Progenitor cell of endocrine pancreas (in vitro differentiated cells): ENCODE data around the gene GORASP2. TPM values are rescaled to one million over a fixed set of nuclear protein-coding genes. Genes with fewer than 3 reads are reported as not detected.

ENCODE experiments used
- DNase-seq: peaks from one replicate; pipeline ENCODE4 v3.0.0; 2021; ENCODE audit warnings: low spot score; ENCODE audit not compliant: unreplicated experiment
- H3K27ac Mint-ChIP-seq: 2 replicates; pipeline ENCODE4 v1.8.0; 2021; ENCODE audit warnings: mild to moderate bottlenecking, moderate library complexity, mixed read lengths
- H3K27me3 Mint-ChIP-seq: 2 replicates; pipeline ENCODE4 v1.8.0; 2021; ENCODE audit warnings: mixed read lengths
- H3K36me3 Mint-ChIP-seq: 2 replicates; pipeline ENCODE4 v1.8.0; 2022; ENCODE audit warnings: mixed read lengths; ENCODE audit not compliant: insufficient read depth
- H3K4me1 Mint-ChIP-seq: 2 replicates; pipeline ENCODE4 v1.8.0; 2021; ENCODE audit warnings: low read depth, mixed read lengths
- H3K4me3 Mint-ChIP-seq: 2 replicates; pipeline ENCODE4 v1.8.0; 2021; ENCODE audit warnings: low read depth, mild to moderate bottlenecking, moderate library complexity, mixed read lengths
- H3K9me3 Mint-ChIP-seq: 2 replicates; pipeline ENCODE4 v1.8.0; 2021; ENCODE audit warnings: low read depth, mixed read lengths
- CTCF ChIP-seq: fragments of 200-600 bp; sonication (generic); IDR thresholded peaks from one replicate; pipeline ENCODE4 v1.5.0; 2021; ENCODE audit warnings: antibody characterized with exemption, mild to moderate bottlenecking; ENCODE audit not compliant: unreplicated experiment
- long read RNA-seq: library from polyadenylated mRNA; unstranded; transcript quantifications from one replicate; pipeline ENCODE4 v2.0.0, GENCODE V29; 2020
- total RNA-seq: library from RNA; stranded (reverse); gene quantifications from 2 replicates; pipeline ENCODE4 v1.2.1, GENCODE V29; 2021

GORASP2 gene
- total RNA-seq = 64.3 and 66.9 TPM in 2 replicates
- long read RNA-seq, transcript GORASP2-201 (10 exons, 3,173 nt) = major isoform, 94 of 109 reads
- long read RNA-seq, partial matches to known transcripts = 4 of 109 reads
- long read RNA-seq, other reads (novel, unspliced or antisense) = 10 of 109 reads

DNA sequence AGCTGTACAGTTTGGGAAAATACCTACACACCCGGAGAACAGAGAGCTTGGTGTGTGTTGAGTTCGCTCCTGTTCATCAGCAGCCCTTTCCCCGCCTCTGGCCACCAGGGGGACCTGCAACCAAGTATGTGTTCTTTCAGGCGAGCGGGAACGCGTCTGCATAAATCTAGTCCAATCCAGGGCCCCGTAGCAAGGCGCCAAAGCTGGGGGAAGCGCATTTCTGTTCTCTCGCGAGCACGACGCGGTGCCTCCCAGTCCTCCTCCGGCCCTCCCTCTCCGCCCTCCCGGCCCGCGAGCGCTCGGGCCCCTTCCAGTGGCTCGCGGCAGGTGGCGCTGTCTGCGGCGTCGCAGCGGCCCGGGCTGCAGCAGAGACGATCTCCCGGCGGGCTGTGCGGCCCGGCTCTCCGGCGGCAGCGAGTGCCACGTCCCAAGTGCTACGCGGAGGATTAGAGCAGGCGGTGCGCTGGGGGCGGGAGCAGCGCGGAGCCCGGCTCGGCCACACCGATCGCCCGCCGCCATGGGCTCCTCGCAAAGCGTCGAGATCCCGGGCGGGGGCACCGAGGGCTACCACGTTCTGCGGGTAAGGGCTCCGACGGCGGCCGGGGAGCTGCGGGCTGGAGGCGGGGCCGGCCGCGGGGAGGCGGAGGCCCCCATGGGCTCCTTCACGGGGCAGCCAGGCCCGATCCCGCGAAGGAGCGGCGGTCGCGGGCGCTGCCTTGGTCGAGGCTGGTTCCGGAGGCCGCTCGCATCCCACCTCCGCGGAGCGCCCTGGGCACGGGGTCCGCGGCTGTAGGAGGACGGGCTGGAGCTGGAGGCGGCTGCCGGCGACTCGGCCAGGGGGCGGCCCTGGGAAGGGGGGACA is at the start of gene GORASP2:
Gene GORASP2, plus strand, starts transcription at position 430 of the 862 bp plus-strand sequence. Its CDS starts 88 bp downstream, at position 518.
- peak within 1 kb of the TSS; percentile 98 for H3K27ac Mint-ChIP-seq
- peak; percentile 96 for DNase-seq

GRCh38 chr2:170881840-170882239 is 47.2 kb upstream of the GORASP2 start:
- no peaks in the 10 kb centered on the region for H3K36me3 Mint-ChIP-seq
- DNase-seq = no peak
- H3K27me3 Mint-ChIP-seq = peaks cover 14% of the 10 kb centered on the region

More for the DNA sequence above, at the start of gene GORASP2:
- Mint-ChIP-seq H3K9me3 (no peaks in the 10 kb centered on the region), H3K27me3 (no peaks in the 10 kb centered on the region), H3K4me3 (peak within 1 kb of the TSS; percentile 86), H3K36me3 (no peaks in the 10 kb centered on the region), H3K4me1 (peaks cover 29% of the 10 kb centered on the region)
- peak; percentile 97 for TF ChIP-seq CTCF

GRCh38 chr2:170882758-170883157 is 46.3 kb upstream of the GORASP2 start:
- H3K4me1 Mint-ChIP-seq = no peaks in the 10 kb centered on the region
- TF ChIP-seq CTCF = no peak
- H3K9me3 Mint-ChIP-seq = no peaks in the 10 kb centered on the region
- DNase-seq = no peak
- no peak overlapping the region for H3K27ac Mint-ChIP-seq
- H3K4me3 Mint-ChIP-seq = no peak overlapping the region
- no peaks in the 10 kb centered on the region for H3K36me3 Mint-ChIP-seq
- peaks cover 14% of the 10 kb centered on the region for H3K27me3 Mint-ChIP-seq

More at GRCh38 chr2:170881840-170882239, 47.2 kb upstream of the GORASP2 start:
- H3K4me1 Mint-ChIP-seq = no peaks in the 10 kb centered on the region
- no peak overlapping the region for H3K4me3 Mint-ChIP-seq
- H3K27ac Mint-ChIP-seq = no peak overlapping the region
- no peak for TF ChIP-seq CTCF
- no peaks in the 10 kb centered on the region for H3K9me3 Mint-ChIP-seq

DNA sequence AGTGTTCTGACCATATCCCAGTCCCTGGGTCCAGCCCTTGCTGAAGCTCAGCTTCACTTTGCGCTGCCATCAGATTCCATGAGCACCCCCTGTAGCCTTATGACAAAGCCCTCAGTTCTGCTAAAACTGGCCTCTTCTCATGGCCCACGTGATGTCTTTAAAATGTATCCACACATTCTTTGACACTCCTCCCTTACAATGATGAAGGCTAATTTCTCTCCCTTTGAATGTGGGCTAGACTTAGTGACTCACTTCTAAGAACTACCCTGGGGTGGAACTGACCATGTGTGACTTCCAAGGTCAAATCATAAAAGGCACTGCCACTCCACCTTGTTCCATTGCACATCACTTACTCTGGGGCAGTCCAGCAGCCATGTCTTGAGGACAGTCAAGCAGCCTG is 45.4 kb upstream of the GORASP2 start:
- Mint-ChIP-seq H3K9me3 (no peaks in the 10 kb centered on the region), H3K4me3 (no peak overlapping the region), H3K27ac (no peak overlapping the region), H3K36me3 (no peaks in the 10 kb centered on the region), H3K27me3 (peaks cover 17% of the 10 kb centered on the region), H3K4me1 (no peaks in the 10 kb centered on the region)
- TF ChIP-seq CTCF = no peak
- DNase-seq = no peak

GRCh38 chr2:170885130-170885791 is 43.8 kb upstream of the GORASP2 start:
- H3K27me3 Mint-ChIP-seq = peaks cover 24% of the 10 kb centered on the region
- H3K4me3 Mint-ChIP-seq = no peak overlapping the region
- no peak overlapping the region for H3K27ac Mint-ChIP-seq
- no peaks in the 10 kb centered on the region for H3K4me1 Mint-ChIP-seq
- no peaks in the 10 kb centered on the region for H3K36me3 Mint-ChIP-seq
- DNase-seq = no peak
- H3K9me3 Mint-ChIP-seq = no peaks in the 10 kb centered on the region
- TF ChIP-seq CTCF = no peak
